ENCODE results near the gene ERF.
A peak's percentile ranks its signal among the peaks of the same experiment; 100 is the strongest.

- peak; percentile 62; the same call in 1 of the 2 replicates for TF ChIP-seq TAF1 (IDR thresholded peaks at IDR 0.05; ENCODE audit: borderline replicate concordance, insufficient read depth, low read length)
- TF ChIP-seq POLR2AphosphoS5 (IDR thresholded peaks at IDR 0.05; ENCODE audit: low read depth, low read length): peak; percentile 85; the same call in 1 of the 2 replicates
- TF ChIP-seq, protein P1, sequence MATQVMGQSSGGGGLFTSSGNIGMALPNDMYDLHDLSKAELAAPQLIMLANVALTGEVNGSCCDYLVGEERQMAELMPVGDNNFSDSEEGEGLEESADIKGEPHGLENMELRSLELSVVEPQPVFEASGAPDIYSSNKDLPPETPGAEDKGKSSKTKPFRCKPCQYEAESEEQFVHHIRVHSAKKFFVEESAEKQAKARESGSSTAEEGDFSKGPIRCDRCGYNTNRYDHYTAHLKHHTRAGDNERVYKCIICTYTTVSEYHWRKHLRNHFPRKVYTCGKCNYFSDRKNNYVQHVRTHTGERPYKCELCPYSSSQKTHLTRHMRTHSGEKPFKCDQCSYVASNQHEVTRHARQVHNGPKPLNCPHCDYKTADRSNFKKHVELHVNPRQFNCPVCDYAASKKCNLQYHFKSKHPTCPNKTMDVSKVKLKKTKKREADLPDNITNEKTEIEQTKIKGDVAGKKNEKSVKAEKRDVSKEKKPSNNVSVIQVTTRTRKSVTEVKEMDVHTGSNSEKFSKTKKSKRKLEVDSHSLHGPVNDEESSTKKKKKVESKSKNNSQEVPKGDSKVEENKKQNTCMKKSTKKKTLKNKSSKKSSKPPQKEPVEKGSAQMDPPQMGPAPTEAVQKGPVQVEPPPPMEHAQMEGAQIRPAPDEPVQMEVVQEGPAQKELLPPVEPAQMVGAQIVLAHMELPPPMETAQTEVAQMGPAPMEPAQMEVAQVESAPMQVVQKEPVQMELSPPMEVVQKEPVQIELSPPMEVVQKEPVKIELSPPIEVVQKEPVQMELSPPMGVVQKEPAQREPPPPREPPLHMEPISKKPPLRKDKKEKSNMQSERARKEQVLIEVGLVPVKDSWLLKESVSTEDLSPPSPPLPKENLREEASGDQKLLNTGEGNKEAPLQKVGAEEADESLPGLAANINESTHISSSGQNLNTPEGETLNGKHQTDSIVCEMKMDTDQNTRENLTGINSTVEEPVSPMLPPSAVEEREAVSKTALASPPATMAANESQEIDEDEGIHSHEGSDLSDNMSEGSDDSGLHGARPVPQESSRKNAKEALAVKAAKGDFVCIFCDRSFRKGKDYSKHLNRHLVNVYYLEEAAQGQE (IDR thresholded peaks at IDR 0.05; ENCODE audit: insufficient read depth in 1 of 2, low read depth in 2 of 2, low read length in 2 of 2): peak in 1 of 2 experiments; percentile 29; a peak in 1 of 4 replicates
- TF ChIP-seq SIN3A (IDR thresholded peaks at IDR 0.05; ENCODE audit: borderline replicate concordance, insufficient read depth, low read length): peak; percentile 77; the same call in 1 of the 2 replicates
These were observed 10.3 kb downstream of the ERF start for GRCh38 chr19:42244347-42245220.

Measured in PFSK-1 (cell line).